K562 treated with DMSO at 1 percent for 4 hours (cell line): ENCODE data around the gene PIAS2. TPM values are rescaled to one million over a fixed set of nuclear protein-coding genes. Genes with fewer than 3 reads are reported as not detected.

Experiments used
- total RNA-seq: library from RNA; unstranded; fragments of 300-600 nt; gene quantifications from 2 replicates; pipeline ENCODE4 v1.2.3, GENCODE V29; 2022; ENCODE audit not compliant: insufficient read depth

PIAS2 gene, protein sequence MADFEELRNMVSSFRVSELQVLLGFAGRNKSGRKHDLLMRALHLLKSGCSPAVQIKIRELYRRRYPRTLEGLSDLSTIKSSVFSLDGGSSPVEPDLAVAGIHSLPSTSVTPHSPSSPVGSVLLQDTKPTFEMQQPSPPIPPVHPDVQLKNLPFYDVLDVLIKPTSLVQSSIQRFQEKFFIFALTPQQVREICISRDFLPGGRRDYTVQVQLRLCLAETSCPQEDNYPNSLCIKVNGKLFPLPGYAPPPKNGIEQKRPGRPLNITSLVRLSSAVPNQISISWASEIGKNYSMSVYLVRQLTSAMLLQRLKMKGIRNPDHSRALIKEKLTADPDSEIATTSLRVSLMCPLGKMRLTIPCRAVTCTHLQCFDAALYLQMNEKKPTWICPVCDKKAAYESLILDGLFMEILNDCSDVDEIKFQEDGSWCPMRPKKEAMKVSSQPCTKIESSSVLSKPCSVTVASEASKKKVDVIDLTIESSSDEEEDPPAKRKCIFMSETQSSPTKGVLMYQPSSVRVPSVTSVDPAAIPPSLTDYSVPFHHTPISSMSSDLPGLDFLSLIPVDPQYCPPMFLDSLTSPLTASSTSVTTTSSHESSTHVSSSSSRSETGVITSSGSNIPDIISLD
- total RNA-seq = 5.8 and 7.5 TPM in 2 replicates

DNA sequence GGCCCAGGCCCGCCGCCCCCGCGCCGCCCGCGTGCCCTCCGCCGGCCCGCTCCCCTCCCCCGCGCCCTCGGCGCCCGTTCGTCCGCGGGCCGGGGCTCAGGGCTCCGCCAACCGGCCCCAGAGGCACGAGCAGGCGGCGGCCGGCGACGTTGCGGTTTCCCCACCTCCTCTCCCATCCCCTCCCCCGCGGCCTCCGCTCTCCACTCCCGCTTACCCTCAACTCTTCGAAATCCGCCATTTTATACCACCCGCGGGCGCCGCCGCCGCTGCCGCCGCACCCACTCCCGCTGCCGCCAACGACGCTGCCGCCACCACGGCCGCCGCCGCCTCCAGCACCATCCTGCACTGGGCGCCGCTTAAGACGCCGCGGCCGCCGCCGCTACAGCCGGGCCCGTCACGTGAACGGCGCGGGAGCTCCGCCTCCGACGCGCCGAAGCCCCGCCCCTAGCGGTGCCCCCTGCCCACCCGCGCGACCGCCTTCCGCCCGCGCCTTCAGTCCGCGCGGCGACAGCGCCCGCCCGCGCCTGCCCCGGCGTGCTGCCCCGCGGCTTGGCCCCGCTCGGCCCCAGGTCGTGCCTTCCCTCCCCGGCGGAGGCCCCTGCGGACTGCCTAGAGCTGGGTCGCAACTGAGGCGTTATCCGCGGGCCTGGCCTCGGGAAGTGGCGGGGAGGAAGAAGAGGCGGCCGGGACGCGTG, at the start of gene PIAS2, which contains the start of gene KATNAL2:
TSS of gene PIAS2 (minus strand) at position 400 of the 695 bp plus-strand sequence. CDS start at position 238, 162 bp downstream.
TSS of gene KATNAL2 (plus strand) at position 495 of the 695 bp plus-strand sequence. CDS start 29,271 bp downstream, outside the sequence.

DNA sequence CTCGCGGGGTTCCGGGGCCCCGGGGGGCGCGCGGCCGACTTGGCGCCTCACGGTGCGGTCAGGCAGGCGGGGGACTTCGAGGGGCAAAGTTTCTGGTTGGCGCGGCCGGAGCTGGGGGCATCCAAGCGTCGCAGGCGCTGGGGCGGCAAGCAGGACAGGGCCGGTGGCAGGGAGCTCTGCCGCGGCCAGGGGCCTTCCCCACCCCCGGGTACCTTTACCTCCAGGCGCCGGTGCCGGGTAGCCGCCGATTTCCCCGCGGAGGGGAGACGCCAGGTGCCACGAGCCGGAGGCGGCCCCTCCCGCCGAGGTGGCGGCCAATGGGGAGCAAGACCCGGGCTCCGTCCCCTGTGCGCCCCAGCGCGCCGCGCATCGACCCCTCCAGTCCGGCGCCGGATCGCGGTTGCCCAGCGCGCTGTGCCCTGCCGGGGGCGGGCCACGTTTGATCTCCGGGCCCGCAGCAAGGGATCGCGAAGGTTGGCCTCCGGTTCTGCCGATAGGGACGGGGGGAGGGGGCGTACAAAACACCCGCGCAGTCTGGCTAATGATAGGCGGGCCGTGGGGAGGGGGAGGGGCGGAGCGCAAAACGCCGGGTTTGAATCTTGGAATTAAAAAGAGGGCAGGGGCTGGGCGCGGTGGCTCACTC, 160.6 kb downstream of the PIAS2 start, which contains the start of gene ST8SIA5:
TSS of gene ST8SIA5 (minus strand) at position 495 of the 643 bp plus-strand sequence. CDS start 545 bp downstream, outside the sequence.

Other genes with a start within 250 kb of the PIAS2 start
- gene ST8SIA5, start 160.5 kb downstream of the PIAS2 start, total RNA-seq = 0.59 and 0.82 TPM in 2 replicates
- gene KATNAL2, start 95 bp upstream of the PIAS2 start, total RNA-seq = 0.82 TPM in 1 of 2 replicates, not detected in the other
- gene ELOA2, start 118.1 kb upstream of the PIAS2 start, total RNA-seq = not detected in 2 replicates
- gene HDHD2, start 233.0 kb upstream of the PIAS2 start, total RNA-seq = 19.0 and 24.0 TPM in 2 replicates